Medulla oblongata (tissue), 1 donor: ENCODE measurements around the gene SLC38A2.
"Not testable (repeated sequence)": the region's sequence is repeated elsewhere in the genome, so short reads cannot be mapped to it uniquely, and the experiment has no call there.

Experiments used
- DNase-seq: peaks from one replicate; pipeline ENCODE4 v3.0.0-alpha.2; 2015; ENCODE audit errors: extremely low spot score

Gene SLC38A2

DNA sequence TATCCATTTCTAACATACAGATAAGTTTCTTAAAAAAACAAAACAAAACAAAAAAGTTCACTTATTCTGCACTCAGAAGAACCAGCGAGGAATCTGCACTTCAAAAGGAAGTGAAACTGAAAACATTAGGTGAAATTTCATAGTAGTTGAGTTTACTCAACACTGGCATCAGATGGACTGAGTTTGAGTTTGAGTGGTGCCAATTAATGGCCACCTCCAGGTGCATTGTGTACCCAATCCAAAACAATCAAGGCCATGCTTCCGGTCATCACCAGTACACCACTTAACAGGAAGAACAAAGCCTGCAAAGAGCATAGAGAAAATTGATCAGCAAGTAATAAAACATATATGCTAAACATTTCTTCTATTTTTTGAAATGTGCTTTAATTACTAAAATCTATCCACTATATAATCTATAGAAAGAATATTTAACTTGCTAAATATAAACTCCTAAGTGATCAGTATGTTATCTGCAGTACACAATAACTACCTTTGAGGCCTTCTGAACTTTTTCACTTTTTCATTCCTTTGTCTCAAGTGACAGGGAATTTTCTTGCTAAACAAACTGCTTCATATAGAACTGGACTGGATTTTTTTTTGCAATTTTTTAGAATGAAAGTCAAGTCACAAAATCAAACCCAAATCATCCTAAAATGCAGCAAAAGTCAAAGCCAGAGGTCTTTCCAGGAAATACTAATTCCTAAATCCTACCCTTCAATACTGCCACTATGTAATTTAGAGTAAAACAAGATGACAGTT lies 11.5 kb downstream of the SLC38A2 start:
- DNase-seq = no peak

DNA sequence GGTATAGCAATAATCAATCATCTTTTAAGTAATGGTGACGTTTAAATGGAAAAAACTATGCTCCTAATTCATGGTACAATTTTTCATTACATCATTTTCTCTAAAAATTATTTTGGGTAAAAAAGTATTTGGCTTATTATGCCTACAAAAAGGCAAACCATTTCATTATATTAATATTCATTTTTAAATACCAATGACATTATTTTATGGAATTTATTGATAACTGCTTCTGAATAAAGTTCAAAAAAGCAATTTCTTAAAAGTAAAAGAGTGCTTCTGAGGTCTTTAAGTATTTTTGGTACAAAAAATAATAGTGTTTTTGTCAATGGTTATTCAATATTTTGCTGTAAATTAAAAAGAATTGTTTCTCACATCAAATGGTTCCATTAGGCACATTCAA lies 12.2 kb downstream of the SLC38A2 start:
- no peak for DNase-seq

DNA sequence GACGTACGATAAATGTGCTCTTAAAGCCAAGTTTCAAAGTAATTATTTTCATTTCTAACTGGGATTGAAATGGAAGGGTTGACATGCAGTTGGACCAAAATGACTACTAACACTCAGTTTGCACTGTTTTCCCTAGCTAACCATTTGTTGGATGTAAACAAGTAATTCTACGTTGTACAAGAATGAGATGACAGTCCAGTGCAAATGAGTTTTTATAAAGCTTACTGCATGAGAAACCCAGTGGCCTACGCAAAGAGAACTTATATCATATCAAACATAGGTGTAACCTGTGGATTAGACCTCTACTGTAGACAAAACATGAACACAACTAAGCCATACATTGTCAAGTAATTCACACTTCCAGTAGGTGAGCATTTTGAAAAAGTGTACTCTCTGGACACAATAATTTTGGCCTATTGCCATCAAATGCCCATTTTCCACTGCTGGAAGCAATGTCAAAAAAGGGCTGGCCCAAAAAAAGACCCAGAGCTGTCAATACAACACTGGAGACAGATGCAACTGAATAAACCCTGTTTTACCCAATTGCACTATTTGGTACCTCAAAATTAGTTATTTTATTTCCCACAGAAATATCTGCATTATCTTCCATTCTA lies 12.8 kb downstream of the SLC38A2 start:
- no peak for DNase-seq

DNA sequence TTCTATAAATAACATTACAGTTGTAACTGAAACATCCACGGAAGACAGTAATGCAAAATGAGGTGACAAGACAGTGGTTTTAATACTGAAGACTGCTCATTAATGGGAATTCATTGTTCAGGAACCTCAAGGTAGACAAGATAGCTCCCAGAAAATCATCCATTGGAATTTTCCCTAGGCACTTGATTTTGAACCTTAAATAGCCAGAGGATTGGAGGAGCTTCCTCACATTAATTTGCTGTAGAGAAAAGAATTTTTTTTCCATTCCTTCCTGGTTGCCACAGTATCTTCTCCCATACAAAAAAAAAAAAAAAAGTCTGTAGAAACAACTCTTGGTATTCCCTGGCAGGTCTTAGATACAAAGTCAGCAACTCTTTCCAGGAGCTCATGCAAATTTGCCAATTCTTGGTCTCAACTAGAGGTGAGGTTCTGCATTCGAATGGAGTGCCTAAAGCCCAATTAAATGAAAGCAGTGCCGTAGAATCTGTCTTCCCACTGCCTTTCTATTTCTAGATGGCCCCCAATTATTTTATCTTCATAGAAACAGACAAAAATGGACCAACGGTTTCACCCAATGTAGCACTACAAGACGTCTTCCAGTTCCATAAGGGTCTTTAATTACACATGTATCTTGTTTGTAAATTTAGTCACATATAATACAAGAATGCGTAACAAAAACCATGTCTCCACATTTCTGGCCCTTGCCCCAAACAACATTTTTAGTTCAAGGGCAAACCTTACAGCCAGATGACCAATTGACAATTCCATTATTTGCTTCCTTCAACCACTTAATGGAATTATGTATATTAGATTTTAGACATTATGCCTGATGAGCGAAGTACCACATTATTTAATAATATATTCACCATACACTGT lies 13.5 kb downstream of the SLC38A2 start:
- peak; percentile 55 for DNase-seq

DNA sequence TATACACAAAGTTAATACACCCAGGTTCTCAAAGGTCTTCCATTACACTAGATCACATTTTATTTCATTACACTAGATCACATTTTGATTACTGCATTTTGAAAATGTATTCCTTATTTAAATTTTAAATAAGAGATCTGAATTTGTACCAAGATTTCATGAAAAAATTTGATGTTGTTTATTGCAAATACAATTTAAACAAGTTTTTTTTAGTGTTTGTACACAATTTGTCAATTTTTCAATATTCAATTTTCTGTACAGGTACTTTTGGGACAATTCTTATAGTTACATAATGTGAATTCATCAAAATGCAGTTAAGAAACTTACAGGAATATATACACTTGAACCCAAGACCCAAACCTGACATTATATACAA lies 14.3 kb downstream of the SLC38A2 start:
- DNase-seq = no peak

DNA sequence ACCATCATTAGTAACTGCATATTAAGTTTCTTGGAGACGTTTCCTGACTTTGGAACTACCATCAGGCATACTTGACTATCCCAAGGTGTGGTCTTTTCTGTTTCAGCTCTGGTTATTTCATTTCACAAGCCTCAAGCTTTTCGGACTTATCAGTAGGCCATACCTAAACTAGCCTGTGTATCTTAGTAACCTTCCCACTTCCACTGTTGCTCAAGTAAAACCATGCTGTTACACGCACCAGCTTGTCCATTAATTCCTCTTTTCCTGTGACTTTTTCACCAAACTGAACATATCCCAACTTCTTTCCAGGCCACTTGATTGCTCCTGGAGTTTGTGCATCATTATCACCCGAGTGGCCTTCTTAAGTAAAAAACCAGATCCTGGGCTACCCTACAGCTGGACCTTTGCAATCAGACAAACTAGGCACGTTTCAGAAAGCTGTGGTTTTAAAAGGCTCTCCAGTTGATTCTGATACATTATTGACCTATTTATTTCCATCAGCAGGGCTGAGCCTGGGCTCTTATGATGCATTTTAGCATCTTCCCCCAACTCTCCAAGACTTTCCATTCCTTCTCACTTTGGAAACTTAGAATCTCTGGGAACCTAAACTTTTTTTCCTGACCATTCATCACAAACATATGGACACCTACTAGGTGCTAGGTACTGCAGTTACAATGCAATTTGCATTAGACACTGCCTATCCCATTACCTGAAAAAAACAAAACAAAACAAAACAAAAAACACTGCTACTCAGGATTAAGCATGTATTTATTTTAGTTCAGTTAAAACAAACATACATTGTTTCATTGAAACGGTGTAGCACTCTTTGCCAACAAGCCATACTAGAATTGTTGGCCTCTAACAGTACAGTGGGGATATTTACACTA lies 14.9 kb downstream of the SLC38A2 start:
- DNase-seq = no peak

DNA sequence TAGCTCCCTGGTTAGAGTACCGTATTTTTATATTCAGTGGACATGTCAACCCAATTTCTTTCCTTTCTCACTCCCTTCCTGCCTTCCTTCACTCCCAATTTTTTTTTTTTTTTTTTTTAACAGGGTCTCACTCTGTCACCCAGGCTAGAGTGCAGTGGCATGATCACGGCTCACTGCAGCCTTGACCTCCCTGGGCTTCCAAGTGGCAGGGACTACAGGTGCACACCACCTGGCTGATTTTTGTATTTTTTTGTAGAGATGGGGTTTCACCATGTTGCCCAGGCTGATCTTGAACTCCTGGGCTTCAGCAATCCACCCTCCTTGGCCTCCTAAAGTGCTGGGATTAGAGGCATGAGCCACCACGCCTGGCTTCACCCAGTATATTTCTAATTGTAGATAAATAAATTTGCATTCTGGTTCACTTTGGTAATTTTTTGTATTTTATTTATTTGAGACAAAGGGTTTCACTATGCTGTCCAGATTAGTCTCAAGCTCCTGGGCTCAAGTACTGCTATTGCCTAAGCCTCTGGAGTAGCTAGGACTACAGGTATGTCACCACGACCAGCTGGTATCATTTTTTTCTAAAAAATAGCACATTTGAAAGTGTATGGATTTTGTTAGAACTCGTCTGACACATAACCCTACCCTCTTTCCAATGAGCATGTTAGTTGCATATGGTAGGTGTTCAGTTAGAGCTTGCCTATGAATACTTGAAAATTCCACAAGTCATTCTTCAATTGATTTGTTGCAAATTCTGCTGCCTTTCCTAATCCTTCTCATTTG lies 15.7 kb downstream of the SLC38A2 start:
- DNase-seq = no peak

DNA sequence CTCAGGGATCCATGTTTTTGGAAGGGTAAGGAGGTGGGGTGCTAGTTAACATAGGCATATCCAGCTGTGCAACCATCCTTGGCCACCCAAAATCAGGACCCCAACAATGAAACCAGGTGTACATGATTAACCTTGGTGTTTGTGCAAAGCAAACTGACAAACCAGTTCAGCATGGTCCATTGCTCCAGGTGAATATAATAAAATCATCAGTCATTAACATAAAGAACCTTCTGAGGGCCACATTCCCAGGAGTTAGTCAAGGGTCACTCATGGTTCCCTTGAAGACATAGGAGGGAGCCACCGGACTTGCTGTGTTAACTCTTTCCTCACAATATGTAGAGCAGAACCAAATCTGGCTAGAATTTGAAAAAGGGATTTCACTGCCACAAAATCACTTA lies 17.8 kb downstream of the SLC38A2 start:
- DNase-seq = no peak

DNA sequence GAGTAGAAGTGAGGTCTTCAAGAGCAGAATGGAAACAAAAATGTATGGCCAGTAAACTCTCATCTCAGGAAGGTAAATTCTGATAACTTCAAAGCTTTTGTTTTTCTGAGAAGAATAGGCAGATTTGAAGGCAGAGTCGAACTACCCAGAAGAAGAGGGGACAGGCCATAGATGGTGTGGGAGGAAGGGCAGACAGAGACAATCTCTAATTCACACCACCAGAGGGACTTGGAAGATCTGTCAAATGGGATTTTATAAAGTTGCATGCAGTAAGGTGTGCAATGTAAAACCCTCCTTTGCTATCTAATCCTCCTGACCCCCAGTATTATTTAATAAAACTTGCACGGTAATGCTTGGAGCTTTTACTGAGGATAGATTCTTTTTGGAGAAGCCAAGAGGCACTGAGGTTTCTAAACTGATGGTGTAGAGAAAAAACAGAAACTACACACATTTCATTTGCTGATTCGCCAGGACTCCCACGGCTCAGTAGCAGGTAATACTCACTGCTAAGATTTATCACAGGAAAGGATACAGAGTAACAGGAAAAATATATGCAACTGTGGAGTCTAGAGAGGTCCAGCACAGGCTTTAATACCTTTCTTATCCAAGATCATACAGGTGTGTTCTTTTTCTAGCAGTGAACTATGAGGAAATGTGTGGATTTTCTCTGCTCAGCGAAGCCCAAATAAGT lies 18.3 kb downstream of the SLC38A2 start:
- DNase-seq = no peak

DNA sequence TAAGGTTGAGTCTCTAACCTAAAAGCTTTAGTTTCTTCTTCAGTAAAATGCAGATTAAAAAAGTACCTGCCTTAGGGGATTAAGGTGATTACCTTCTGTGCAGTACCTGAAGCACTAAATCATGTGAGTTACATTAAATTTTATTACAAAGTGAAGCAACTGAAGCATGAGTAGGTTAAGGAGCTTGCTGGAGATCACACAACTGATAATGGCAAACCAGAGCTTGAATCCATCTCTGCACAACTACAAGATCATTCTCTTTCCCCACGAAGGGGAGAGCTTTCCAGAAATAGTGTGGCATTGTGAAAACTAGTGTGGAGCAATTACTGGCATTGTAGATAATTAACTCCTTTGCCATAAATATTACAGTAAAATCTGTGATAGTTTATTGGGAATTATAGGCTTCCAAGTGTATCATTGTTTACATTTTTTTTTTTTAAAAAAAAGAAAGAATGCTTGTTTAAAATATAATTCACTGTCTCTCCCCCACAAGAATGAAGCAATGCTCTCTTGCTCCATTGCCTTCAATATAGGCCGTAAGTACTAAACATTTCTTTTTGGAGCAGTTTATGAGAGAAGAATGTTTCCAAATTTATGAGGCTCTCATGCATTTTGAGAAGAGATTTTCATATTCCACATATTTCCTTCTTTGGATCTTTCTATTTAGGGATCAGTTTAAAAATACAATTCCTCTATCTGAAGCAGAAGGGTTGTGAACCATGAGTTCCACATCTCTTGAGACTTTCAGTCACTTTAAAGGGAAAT lies 20.5 kb downstream of the SLC38A2 start:
- no peak for DNase-seq

DNA sequence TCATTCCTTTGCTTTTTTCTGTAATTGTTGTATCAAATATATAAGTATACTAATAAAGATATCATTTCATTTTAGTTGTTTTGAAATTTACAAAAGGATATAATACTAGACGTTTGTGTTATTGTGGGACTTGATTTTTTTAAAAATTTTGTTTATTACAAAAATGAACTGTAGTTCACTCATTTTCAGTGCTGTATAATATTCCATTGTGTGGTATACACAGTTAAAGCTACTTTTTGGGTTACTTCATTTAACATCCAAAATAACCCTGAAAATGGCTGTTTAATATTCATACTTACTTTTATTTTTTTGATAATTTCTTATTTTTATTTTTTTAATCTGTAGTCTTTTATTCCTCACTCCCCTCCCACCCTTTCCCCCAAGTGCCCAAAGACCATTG lies 21.4 kb downstream of the SLC38A2 start:
- no peak for DNase-seq

DNA sequence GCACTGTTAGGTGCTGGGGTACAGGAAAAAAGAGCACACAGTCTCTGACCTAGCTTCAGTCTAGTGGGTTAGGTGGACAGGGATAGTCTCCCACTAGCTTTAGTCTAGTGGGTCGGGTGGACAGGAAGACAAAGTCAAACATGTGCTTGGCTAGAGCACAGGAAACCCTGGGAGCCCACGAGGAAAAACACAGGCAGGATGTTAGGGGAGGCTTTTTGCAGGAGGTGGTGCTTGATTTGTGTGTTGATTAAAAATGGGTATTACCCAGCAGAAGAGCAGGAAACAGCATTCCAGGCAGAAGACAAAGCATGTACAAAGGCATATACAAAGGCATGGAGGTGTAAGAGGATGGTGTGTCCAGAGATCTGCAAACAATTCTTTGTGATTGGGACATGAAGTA lies 23.3 kb downstream of the SLC38A2 start:
- DNase-seq = no peak

DNA sequence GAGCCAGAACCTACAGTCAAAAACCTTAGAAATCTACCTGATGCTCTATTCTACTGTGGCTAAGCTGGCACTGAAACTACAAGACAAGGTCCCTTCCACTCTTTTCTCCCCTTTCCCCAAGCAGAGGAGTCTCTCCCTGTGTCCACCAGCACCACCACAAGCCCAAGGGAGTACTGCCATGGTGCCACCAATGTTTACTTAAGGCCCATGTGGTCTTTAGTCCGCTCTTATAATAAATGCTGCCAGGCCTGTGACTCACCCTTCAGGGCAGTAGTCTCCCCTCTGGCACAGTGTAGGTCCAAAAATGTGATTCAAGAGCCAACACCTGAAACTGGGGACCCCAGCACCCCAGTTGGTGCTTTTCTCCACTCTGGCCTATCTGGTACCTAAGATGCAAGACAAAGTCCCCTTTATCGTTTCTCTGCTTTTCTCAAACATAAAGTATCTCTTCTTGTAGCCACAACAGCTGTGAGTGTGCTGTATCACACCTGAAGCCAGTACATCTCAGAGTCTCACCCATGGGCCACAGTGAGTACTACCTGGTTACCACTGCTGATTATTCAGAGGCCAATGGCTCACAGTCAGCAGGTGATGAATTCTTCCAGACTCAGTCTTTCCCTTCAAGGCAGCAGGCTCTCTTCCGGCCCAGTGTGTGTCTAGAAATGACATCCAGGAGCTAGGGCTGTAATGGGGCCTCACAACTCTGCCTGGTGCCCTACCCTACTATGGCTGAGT lies 29.3 kb downstream of the SLC38A2 start:
- DNase-seq = no peak

DNA sequence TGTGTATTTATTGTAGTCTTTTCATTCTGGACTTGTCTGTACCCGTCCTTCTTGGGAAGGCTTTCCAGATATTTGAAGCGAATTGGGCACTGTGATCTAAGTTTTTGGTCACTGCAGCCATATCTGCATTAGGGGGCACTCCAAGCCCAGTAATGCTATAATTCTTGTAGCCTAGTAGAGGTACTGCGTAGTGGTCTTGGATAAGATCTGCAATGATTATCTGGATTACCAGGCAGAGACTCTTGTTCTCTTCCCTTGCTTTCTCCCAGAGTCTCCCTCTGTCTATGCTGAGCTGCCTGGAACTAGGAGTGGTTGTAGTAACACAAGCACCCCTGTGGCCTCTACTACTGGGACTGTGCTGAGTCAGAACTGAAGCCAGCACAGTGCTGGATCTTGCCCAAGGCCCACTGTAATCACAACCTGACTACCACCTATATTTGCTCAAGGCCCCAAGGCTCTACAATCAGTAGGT lies 30.0 kb downstream of the SLC38A2 start:
- peak; percentile 64 for DNase-seq

DNA sequence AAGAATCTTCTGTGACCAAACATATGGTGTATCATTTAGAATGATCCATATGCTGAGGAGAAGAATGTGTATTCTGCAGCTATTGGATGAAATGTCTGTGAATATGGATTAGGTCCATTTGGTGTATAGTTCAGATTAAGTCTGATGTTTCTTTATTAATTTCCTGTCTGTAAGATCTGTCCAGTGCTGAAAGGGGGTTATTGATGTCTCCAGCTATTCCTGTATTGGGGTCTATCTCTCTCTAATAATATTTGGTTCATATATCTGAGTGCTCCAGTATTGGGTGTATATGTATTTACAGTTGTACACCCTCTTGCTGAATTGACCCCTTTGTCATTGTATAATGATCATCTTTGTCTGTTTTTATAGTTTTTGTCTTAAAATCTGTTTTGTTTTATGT lies 33.5 kb downstream of the SLC38A2 start:
- DNase-seq = no peak

DNA sequence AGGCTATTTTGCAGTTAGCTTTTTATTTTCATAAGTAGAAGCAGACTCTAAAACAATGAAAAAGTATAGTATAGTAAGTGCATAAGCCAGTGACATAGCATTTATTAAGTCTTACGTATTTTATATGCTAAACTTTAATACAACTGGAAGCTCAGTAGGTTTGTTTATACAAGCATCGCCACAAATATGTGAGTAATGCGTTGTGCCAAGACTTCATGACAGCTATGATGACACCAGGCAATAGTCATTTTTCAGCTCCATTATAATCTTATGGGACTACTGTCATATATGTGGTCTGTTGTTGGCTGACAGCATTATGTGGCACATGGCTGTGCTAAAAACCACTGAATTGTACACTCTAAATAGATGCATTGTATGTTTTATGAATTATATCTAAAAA lies 40.3 kb downstream of the SLC38A2 start:
- no peak for DNase-seq

DNA sequence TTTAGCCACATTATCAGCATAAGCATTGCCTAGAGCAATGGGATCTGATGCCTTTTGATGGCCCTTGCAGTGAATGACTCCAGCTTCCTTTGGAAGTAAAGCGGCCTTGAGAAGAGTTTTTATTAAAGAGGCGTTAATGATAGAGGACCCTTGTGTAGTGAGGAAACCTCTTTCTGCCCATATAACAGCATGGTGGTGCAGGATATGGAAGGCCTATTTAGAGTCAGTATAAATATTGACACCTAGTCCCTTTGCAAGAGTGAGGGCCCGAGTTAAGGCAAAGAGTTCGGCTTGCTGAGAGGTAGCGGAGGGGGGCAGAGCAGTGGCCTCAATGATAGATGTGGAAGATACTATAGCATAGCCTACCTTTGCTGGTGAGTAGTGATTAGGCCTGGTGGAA lies 47.5 kb downstream of the SLC38A2 start:
- DNase-seq = not testable (repeated sequence)

DNA sequence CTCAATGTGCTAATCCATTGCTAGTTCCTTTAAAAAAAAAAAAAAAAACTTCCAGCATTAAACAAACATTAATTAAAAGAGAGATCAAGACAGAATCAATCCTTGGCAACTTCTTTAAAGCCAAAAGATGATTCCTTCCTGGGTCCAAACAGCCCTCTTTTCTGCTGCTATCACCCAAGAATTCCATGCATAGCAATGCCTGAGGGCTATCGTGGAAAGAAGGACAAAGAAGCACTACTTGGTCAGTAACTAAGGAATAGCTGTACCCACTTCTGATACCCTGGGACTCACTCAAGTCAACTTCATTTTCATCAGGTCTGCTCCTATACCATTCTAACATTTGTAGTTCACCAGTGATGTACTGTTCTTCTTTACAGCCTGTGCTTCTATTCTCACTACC lies 51.8 kb downstream of the SLC38A2 start:
- DNase-seq = no peak

DNA sequence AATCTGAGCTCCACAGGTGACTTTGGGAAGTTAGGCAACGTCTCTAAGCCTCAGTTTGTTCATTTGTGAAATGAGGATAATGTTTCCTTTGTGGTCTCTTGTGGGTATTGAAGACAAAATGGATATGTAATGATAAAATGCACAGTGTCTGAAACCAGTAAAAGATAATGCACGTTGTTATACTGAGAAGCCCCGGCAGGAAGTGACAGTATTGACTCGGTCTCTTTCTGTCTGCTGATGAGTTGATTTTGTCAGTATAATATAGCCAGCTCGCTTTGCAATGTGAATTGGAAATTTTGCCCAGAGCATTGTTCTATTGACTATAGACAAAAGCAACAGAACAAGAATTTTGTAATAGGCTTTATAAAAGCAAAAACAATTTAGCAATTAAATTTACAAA lies 54.5 kb downstream of the SLC38A2 start:
- no peak for DNase-seq
